Lung microvascular endothelial cell (primary cell): ENCODE data around the gene PLTP. TPM values are rescaled to one million over a fixed set of nuclear protein-coding genes. Genes with fewer than 3 reads are reported as not detected.
"Not testable (repeated sequence)": the region's sequence is repeated elsewhere in the genome, so short reads cannot be mapped to it uniquely, and the experiment has no call there.

Source experiments
- DNase-seq, 2 donors: peaks; one replicate each; pipeline versions ENCODE4 v3.0.0 to v3.0.0-alpha.2; 2010; ENCODE audit warnings: low read depth in 2 of 2
- total RNA-seq: library from RNA; depleted of rRNA; stranded (reverse); fragments of >200 nt; gene quantifications from 2 replicates; pipeline ENCODE4 v1.2.1, GENCODE V29; 2014

Gene PLTP
- total RNA-seq, 1 donor from 2014 or later = 4.4 TPM

DNA sequence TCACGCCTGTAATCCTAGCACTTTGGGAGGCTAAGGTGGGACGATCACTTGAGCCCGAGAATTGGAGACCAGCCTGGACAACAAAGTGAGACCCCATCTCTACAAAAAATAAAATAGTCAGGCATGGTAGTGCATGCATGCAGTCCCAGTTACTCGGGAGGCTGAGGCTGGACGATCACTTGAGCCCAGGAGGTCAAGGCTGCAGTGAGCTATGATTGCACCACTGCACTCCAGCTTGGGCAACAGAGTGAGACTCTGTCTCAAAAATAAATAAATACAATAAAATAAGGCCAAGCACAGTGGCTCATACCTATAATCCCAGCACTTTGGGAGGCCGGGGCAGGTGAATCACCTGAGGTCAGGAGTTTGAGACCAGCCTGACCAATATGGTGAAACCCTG is 10.6 kb downstream of the PLTP start:
- not testable (repeated sequence) for DNase-seq

DNA sequence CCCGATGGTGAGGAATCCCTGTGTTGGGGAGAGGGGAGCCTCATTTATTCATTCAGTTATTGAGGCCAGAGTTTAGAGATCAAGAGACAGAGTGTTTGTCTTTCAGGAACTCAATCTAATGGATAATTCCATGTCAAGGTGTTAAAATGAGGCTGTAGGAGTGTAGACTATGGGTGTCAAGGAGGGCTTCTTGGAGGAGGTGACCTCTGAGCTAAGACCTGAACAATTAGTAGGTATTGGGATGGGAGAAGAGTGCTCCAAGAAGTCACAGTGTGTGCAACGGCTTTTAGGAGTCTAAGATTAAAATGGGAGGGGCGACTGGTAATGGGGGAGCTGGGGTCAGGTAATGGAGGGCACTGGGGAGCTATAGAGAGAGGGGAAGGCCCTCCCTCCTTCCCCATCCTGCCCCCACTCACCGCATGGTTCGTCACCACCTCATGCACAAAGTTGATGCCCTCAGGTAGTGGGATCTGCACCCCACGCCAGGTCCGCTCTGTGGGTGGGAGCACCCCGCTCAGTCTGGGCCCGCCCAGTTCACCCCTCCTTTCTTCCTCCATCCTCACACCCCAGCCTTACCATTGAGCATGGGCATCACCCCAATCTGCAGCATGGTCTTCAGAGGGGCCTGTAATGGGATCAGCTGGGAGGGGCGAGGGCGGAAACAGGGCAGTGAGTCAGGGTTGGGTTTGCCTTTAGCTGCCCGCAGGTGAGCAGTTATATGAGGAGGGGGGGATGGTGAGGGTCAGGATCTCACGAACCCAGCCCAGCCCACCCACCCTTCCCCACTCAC is 12.7 kb downstream of the PLTP start:
- DNase-seq = no peak

DNA sequence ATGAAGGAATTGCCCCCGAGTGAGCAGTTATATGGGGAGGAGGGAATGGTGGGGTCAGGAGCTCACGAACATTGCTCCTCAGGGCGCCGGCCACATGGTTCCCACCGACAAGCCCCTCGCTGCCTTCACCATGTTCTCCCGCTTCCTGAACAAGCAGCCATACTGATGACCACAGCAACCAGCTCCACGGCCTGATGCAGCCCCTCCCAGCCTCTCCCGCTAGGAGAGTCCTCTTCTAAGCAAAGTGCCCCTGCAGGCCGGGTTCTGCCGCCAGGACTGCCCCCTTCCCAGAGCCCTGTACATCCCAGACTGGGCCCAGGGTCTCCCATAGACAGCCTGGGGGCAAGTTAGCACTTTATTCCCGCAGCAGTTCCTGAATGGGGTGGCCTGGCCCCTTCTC is 13.7 kb downstream of the PLTP start:
- DNase-seq = no peak

DNA sequence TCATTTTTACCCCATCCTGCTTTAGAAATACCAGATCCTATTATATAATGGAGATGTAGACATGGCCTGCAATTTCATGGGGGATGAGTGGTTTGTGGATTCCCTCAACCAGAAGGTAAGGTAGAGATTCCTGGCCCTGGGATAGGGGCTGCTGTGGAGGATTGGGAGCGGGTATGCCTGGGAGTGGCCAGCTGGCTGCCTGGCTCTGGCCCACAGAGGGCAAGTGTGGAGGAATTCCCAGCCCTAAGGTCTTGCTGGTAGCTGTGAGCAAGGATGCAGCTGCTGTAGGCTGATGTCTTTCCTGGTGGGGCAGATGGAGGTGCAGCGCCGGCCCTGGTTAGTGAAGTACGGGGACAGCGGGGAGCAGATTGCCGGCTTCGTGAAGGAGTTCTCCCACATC is 14.3 kb downstream of the PLTP start:
- no peak for DNase-seq

DNA sequence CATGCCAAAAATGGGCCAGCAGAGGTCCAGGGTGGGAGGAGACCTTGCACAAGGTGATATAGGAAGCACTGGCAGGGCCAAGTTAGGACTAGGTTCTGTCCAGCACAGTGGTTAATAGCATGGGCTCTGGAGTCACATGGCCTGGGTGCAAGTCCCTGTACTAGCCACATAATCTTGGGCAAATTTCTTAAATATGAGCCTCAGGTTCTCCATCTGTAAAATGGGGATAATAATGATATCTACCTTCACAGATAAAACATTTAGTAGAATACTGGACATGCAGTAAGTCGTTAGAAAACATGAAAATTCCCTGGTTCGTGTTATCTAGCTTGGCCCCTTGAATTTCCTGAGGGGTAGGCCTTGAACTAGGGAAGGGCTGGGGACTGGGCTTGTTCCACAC is 14.7 kb downstream of the PLTP start:
- no peak for DNase-seq

DNA sequence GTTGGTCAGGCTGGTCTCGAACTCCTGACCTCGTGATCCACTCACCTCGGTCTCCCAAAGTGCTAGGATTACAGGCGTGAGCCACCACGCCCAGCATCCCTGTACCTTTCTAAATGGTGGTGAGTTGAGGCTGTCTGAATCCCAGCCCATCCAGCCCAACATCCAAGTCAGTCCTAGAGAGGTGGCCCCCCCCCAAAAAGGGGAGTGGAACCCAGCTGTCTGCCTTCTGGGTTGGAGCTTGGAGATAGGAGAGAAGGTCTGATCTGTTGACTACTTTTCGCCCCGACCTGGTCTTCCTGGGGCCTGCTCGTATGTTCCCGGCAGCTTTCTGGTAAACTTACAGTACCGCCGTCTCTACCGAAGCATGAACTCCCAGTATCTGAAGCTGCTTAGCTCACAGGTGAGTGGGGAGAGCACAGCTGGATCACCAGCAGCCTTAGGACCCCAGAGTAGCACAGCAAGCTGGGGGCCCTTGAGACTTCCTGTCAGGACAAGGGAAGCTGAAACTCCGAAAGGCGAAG is 15.3 kb downstream of the PLTP start:
- DNase-seq = no peak

DNA sequence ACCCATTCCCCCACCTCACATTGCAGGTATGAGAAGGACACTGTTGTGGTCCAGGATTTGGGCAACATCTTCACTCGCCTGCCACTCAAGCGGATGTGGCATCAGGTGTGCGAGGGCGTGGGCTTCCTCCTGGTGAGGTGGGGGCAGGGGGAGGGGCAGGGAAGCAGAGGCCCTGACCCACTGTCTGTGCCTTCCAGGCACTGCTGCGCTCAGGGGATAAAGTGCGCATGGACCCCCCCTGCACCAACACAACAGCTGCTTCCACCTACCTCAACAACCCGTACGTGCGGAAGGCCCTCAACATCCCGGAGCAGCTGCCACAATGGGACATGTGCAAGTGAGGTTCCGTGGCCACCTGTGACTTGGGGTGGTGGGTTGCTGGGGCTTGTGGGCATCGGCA is 17.2 kb downstream of the PLTP start:
- no peak for DNase-seq

DNA sequence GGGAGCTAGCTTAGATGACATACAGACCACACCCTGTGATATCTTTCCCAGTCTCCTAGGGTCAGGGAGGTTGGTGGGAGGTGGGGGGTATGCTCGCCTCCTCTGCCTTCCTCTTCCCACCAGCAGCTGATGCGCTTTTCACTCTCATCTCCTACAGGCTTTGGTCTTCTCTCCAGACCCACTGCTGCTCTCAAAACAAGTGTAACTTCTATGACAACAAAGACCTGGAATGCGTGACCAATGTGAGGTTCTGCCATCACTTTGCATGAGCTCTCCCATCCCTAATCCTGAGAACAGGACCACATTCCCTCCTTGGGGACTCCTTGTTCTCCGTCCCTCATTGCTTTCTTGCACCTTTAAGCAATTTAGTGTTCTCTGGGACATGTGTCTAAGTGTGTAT is 18.1 kb downstream of the PLTP start:
- no peak for DNase-seq

DNA sequence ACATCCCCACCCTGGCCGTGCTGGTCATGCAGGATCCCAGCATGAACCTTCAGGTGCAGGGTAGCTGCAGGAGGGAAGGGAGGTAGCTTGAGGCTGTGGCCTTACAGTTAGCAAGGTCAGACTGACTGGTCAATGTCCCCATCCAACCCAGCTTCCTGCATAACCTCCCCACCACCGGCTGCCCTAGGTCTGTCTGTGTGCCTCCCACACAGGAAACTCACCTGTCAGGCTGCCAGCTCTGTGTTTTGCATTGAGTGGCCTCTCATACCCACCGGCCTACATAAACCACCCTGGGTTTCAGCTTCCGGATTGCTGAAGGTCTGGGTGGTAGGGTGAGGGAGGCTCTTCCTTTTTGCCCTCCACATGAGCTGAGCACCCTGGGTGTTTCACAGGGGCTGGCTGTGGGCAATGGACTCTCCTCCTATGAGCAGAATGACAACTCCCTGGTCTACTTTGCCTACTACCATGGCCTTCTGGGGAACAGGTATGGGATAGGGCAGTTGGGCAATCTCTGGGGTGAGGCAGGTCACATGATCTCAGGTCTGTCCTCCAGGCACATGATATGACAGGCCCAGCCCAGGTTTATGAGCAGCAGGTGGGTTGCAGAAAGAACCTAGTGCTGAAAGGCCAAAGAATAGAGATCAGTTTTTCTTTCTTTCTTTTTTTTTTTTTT is 19.0 kb downstream of the PLTP start:
- no peak for DNase-seq

DNA sequence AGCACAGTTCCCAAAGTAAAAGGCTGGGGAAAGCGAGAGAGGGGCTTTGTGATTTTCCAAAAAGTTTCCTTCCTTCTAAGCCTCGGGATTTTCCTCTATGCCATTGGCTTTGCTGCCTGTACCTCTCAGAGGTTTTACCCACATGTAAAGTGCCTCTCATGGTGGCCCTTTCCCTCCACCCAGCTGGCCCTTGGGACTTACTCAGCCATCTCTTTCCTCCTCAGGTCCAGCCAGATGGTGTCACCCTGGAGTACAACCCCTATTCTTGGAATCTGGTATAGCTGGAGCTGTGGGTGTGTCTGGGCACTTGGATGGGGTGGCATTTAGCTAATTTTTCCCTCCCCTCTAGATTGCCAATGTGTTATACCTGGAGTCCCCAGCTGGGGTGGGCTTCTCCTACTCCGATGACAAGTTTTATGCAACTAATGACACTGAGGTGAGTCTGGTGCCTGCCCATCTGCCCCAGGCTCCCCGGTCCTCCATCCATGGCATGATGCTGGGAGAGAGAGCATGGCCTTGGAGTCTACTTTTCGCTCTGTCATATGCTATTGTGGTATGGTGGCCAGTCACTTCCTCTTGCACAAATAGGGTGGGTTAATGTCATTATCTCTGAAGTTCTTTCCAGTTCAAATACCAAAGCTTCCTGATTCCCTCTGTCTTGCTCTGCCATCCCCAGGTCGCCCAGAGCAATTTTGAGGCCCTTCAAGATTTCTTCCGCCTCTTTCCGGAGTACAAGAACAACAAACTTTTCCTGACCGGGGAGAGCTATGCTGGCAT is 19.7 kb downstream of the PLTP start:
- peak in 1 of 2 donors; percentile 39 for DNase-seq

DNA sequence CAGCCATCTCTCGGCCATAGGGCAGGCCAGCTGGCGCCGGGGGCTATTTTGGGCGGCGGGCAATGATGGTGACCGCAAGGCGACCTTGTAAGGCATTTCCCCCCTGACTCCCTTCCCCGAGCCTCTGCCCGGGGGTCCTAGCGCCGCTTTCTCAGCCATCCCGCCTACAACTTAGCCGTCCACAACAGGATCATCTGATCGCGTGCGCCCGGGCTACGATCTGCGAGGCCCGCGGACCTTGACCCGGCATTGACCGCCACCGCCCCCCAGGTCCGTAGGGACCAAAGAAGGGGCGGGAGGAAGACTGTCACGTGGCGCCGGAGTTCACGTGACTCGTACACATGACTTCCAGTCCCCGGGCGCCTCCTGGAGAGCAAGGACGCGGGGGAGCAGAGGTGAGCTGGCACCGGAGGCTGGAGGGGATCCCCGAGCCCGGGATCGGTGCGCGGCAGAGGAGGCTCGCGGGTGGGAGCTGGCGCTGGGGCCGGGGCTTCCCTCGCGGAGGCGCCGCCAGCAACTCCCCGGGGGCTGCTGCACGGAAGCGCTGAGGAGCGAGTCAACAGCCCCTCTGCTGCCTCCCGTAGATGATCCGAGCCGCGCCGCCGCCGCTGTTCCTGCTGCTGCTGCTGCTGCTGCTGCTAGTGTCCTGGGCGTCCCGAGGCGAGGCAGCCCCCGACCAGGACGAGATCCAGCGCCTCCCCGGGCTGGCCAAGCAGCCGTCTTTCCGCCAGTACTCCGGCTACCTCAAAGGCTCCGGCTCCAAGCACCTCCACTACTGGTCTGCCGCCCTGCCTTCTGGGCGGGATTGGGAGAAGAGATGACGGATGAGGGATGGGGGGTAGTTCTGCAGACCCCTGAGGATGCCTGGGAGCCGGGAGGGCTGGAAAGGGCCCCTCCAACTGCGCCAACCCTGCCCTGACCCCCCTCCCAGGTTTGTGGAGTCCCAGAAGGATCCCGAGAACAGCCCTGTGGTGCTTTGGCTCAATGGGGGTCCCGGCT is 20.7 kb downstream of the PLTP start, which contains the start of the genes CTSA and NEURL2:
CTSA (plus strand) TSS at position 351 of the 999 bp plus-strand sequence; CDS start at position 585, 234 bp downstream.
NEURL2 (minus strand) TSS at position 224 of the 999 bp plus-strand sequence; CDS start at position 7, 217 bp downstream.
- DNase-seq = peak; percentile 93

DNA sequence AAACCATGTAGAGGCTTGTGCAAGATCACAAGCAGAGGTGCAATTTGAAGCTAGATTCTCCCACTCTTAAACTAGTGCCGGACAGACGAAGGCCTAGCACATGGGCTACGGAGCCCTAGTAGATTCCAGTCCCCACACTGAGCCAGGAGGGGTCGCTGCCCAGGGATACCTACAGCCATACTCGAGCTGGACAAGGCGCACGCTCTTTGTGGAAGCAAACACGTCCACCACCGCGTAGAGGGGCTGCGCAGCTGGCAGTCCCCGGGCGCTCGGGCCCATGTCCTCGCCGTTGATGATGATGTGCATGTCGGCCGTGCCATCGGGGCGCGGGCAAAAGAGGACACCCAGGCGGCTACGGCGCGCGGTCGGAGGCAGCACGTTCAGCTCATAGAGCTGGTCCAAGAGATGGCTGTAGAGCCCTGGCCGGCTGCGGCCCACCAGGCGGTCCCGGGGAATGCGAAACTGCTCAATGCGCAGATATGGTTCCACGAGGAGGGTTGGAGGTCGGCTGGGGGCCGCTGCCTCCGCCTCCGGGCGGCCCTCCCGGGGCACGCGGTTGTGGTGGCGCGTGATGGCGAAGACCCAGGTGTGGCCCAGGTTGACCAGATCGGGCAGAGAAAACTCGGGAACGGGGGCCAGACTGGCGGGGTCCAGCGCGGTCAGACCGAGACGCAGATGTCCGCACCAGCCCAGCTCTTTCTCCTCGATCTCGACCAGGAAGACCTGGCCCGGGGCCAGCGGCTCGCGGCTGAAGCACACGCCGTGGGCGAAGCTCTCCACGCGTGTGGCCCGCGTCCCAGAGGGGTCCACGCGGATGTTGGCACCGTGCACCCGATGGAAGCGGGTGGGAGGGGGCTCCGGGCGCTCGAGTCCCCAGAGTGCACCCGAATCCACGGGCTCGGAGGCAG is 21.6 kb downstream of the PLTP start:
- DNase-seq = peak; percentile 92 to 94

DNA sequence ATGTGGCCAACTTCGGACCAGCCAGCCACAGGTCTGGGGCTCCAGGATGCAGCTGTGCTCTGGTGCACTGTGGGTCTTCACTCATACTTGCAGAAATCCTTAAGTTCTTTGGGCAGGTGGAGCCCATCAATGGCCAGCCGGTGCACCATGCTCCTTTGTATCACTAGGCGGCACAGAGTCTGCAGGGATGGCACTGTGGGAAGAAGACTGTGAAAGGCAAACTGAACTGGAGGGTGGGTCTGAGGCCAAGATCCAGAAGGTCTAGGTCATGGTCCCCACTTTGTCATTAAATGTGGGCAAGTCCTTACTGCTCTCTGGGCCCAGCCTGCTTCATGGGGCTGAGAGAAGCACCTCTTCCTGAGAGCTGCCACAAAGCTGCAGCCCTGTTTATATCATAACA is 23.3 kb downstream of the PLTP start:
- no peak for DNase-seq

DNA sequence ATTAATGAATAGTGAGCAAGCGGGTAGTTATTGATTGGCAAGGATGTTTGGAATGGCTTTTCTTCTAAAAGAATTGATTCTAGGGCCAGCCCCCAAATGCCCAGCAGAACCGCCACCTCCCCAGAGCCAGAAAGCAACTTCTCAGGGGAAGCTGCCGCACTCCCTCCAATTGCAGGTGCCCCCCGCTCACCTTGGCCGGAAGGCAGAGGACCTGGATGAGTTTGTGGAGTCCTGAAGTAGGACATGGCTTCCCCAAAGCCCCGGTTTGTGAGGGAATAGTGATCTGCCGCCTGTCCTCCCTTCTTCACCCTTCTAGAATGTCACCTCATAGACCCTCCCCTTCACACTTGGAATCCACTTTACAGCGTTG is 24.6 kb downstream of the PLTP start, which contains the start of gene SPATA25:
SPATA25 (minus strand) TSS at position 277 of the 370 bp plus-strand sequence; CDS start at position 245, 32 bp downstream.
- no peak for DNase-seq

DNA sequence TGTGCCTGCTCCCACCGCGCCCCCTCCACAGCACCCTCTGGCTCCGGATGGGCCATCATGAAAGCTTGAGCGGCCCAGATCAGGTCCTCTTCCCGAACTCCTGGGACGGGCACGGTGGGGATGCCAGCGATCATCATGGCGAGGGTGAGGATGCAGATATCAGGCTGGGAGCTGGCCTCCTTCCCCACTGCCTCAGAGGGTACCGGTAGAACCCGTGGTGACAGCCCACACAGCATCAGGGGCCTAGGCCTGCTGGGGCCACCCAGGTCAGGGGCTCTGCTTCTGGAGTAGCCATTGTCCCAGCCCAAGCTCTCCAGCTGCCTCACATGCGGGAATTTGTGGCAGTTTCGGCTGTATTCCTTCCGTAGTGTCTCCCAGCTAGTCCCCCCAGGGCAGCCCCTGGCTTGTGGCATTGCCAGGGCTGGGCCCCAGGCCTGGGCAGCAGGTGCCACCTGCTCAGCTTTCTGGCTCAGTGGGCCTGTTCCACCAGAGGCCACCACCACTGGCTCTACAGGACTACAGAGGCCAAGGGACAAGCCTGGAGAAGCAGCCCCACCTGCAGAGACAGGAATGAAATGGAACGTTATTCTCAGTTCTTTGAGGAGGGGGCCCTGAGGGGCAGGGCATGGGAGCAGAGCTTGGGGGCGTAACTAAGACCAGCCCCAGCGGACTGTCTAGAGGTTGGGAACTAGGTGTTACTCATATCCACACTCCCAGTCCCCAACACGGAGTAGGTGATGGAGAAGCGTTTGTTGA is 25.2 kb downstream of the PLTP start:
- DNase-seq = no peak

DNA sequence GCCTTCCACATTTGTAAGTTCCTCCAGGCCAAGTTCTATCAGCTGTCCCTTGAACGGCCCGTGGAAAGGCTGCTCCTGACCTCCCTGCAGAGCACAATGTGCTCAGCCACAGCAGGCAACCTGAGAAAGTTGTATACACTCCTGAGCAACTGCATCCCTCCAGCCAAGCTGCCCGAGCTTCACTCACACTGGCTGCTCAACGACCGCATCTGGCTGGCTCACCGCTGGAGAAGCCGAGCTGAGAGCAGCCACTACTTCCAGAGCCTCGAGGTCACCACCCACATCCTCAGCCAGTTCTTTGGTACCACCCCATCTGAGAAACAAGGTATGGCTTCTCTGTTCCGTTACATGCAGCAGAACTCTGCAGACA is 28.9 kb downstream of the PLTP start:
- DNase-seq = no peak

DNA sequence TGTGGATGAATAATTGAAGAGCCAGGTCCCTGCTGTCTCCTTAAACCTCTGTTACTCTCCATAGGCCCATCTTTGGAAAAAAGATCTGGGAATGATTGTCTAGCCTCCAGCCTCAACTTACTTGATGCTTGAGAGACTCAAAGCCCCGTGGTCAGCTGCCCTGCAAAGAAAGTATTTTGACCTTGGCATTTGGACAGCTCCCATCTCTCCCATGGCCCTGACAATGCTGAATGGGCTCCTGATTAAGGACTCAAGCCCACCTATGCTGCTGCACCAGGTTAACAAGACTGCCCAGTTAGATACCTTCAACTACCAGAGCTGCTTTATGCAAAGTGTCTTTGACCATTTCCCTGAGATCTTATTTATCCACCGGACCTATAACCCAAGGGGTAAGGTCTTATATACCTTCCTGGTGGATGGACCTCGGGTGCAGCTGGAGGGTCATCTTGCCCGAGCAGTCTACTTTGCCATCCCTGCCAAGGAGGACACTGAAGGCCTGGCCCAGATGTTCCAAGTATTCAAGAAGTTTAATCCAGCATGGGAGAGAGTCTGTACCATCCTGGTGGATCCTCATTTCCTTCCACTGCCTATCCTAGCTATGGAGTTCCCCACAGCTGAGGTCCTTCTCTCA is 29.4 kb downstream of the PLTP start:
- no peak for DNase-seq
